ENCODE results near the gene PADI3. TPM values are rescaled to one million over a fixed set of nuclear protein-coding genes. Genes with fewer than 3 reads are reported as not detected.

Gene PADI3
- total and polyA plus RNA-seq, 2 of the 8 experiments (the other 6 are each of a cell fraction or from before 2014, with no cell fraction given), result 0.37 to 0.94 TPM

DNA sequence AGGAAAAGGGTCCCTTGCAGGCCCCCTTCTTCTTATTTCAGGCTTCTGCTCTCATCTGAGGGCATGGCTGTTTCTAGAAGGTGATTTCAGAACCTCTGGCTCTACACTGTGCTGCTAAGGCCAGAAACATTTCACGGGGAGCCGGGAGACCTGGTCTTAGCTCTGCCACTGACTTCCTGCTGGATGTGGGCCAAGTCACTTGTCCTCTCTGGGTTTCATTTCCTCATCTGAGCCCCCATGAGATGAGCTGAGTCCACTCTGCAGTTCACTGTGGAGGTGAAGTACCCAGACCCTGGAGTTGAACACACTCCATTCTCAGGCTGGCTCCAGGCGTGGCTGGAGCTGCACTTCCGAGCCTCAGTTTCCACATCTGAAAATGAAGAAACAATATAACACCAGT, 41.9 kb upstream of the PADI3 start:
- H4K20me1 ChIP-seq (replicated peaks in 1 of 2; ENCODE audit: control insufficient read depth in 1 of 2, insufficient read depth in 2 of 2, low read length in 2 of 2), result no peaks in the 10 kb centered on the region
- peaks cover 2% of the 10 kb centered on the region; the same call in 1 of the 2 replicates for H3K23me2 ChIP-seq (ENCODE audit: low read depth, low read length)
- H3K79me1 ChIP-seq (ENCODE audit: low read depth, low read length), result no peaks in the 10 kb centered on the region
- no peak overlapping the region for H3K18ac ChIP-seq (ENCODE audit: extremely low read depth, low read length)
- H3K4me1 ChIP-seq (replicated peaks in 1 of 4; ENCODE audit: control insufficient read depth in 3 of 4, insufficient read depth in 4 of 4, low read length in 3 of 4), result no peaks in the 10 kb centered on the region; a peak in 1 of 7 replicates
- H3K14ac ChIP-seq (ENCODE audit: insufficient read length), result no peak overlapping the region
- no peak overlapping the region for H2BK120ac ChIP-seq (replicated peaks; ENCODE audit: low read depth, low read length)
- DNase-seq (ENCODE audit: low read depth in 1 of 2, low spot score in 2 of 2) (no peak), FAIRE-seq (no peak)
- no peak overlapping the region for H2BK12ac ChIP-seq (ENCODE audit: low read depth, low read length)
- H3K79me2 ChIP-seq (ENCODE audit: control insufficient read depth in 1 of 2, insufficient read depth in 2 of 2, low read length in 2 of 2), result no peaks in the 10 kb centered on the region
- WGBS, 2 experiments (ENCODE audit: extremely low coverage in 1 of 2, insufficient coverage in 1 of 2, insufficient read length in 1 of 2, insufficient replicate concordance in 2 of 2, low coverage in 1 of 2, low lambda C conversion rate in 2 of 2, missing lambda C conversion rate in 1 of 2), result 77% methylated on average over 4 of the region's 4 CpGs; no CpG with 5 or more reads in 1 of the 2 experiments
- H3K27me3 ChIP-seq (replicated peaks in 1 of 4; ENCODE audit: control insufficient read depth in 3 of 4, extremely low read depth in 1 of 4, insufficient read depth in 3 of 4, low read length in 3 of 4), result no peaks in the 10 kb centered on the region
- no peak overlapping the region for H4K8ac ChIP-seq (ENCODE audit: extremely low read depth, insufficient read depth, low read length)
- ChIA-PET POLR2A (ENCODE audit: partially characterized antibody) (interaction anchor here (1.2 to 1.6 kb wide), 3 partner anchors 8 to 15 kb away, joined by 3 to 4 read pairs (median 3); no protein-coding TSS in a partner anchor), CTCF (ENCODE audit: partially characterized antibody) (interaction anchor here (0.9 to 1.9 kb wide), 2 partner anchors 19 to 30 kb away, joined by 3 to 8 read pairs; no protein-coding TSS in a partner anchor)
- no peaks in the 10 kb centered on the region for H3K36me3 ChIP-seq (ENCODE audit: control insufficient read depth in 2 of 4, insufficient read depth in 4 of 4, low read length in 3 of 4)
- no peaks in the 10 kb centered on the region for H3K9me3 ChIP-seq (ENCODE audit: insufficient read depth in 2 of 2, low read depth in 1 of 2, low read length in 1 of 2)
- H4K91ac ChIP-seq (replicated peaks; ENCODE audit: insufficient read length, low read length), result no peak overlapping the region
- no peak overlapping the region for H2AK5ac ChIP-seq (ENCODE audit: low read depth, low read length)
- no peak overlapping the region for H2AFZ ChIP-seq (ENCODE audit: low read length)
- no peak overlapping the region for H3K4me2 ChIP-seq (ENCODE audit: insufficient read depth in 1 of 2, low read depth in 2 of 2, low read length in 2 of 2)
- TF ChIP-seq SIN3A (conservative IDR thresholded peaks at IDR 0.05 in 1 of 2, IDR thresholded peaks at IDR 0.05 in 1 of 2; ENCODE audit: low read depth in 1 of 2, low read length in 2 of 2) (no peak), GABPA (IDR thresholded peaks at IDR 0.05; ENCODE audit: borderline replicate concordance, insufficient read depth, low read length) (no peak), CBX5 (IDR thresholded peaks at IDR 0.05; ENCODE audit: low read depth, low read length) (no peak), SAP30 (IDR thresholded peaks at IDR 0.05; ENCODE audit: insufficient read depth, insufficient replicate concordance, low read length) (no peak)
- no peak overlapping the region for H2BK20ac ChIP-seq (ENCODE audit: low read length)
- no peak overlapping the region for H2BK15ac ChIP-seq (ENCODE audit: low read length)
- no peak overlapping the region for H4K5ac ChIP-seq (ENCODE audit: insufficient read length, low read depth, low read length)
- no peak overlapping the region for H3K27ac ChIP-seq (ENCODE audit: low read depth, low read length)
- H3K9ac ChIP-seq (replicated peaks in 1 of 4; ENCODE audit: extremely low read depth in 1 of 4, low read depth in 3 of 4, low read length in 3 of 4), result no peak overlapping the region
- H3K4ac ChIP-seq (replicated peaks; ENCODE audit: insufficient read length, low read depth, low read length), result no peak overlapping the region
- no peak overlapping the region for H3K4me3 ChIP-seq (ENCODE audit: extremely low read depth in 1 of 4, insufficient read depth in 2 of 4, low read depth in 3 of 4, low read length in 4 of 4)
- H3K56ac ChIP-seq (replicated peaks; ENCODE audit: insufficient read length, low read depth, low read length), result no peak overlapping the region
- no peak overlapping the region for H3K23ac ChIP-seq (ENCODE audit: insufficient read length)
- H2BK5ac ChIP-seq (ENCODE audit: low read depth, low read length), result no peak overlapping the region

Measured in H1 (cell line).